ENCODE results near the gene OXCT2. TPM values are rescaled to one million over a fixed set of nuclear protein-coding genes. Genes with fewer than 3 reads are reported as not detected.

OXCT2 gene
- polyA plus RNA-seq, 1 of the 3 experiments (the other 2 are of a cell fraction), result 0.44 TPM

DNA sequence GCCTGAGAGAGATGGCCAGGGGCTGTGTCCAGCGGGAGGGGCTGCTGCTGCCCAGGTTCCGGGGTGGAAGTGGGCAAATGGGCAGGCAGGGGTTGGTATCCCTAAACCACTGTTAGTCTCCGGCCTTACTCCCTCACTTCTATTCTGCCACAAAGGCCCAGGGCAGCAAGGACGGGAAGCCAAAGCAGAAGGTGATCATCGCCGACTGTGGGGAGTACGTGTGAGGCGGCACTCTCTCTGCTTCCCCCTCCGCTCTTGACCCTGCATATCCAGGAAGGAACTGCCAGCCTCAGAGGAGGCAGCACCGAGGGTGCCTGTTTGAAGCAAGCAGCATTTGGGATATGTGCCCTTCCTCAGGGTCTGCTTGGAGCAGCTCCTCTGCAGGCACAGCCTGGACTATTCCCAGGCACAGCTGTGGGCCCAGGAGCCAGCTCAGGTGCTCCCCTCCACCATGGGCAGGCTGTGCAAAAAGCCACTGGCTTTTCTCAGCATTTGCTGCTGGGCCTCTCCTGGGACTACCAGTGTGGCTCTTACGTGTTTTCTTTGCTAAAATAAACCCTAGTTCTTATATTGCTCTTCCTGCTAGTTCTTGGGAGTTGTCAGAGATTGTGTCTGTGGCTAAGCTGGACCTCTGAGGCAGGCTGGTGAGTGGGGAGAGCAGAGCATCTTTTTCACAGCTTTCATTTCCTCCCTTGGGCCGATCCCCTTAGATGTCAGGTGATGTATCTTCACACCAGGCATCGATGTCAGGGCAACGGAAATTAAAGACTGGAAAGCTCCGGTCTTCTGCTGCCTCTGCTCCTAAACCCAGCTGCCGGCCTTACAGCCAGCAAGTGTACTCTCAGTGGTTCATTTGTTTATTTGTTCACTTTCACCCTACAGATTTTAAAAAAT is 17.8 kb downstream of the OXCT2 start:
- Histone ChIP-seq H3K4me1 (ENCODE audit: control insufficient read depth in 1 of 2, insufficient read depth in 2 of 2, low read depth in 1 of 2, low read length in 1 of 2) (no peaks in the 10 kb centered on the region; a peak in 1 of 4 replicates), H3F3A (replicated peaks; ENCODE audit: insufficient read depth) (peaks cover 4% of the 10 kb centered on the region), H3K4me2 (no peak overlapping the region), H3K27ac (ENCODE audit: low read depth in 2 of 2, low read length in 1 of 2) (no peak overlapping the region), H3K9ac (no peak overlapping the region), H3K9me2 (no peaks in the 10 kb centered on the region), H3K4me3 (ENCODE audit: low read depth in 2 of 2, low read length in 1 of 2) (no peak overlapping the region), H3K79me2 (ENCODE audit: insufficient read depth) (no peaks in the 10 kb centered on the region), H3K36me3 (replicated peaks in 1 of 2; ENCODE audit: control insufficient read depth in 1 of 2, insufficient read depth in 2 of 2, low read length in 1 of 2) (peaks cover 36 to 81% of the 10 kb centered on the region in 2 experiments), H2AFZ (ENCODE audit: low read depth) (no peak overlapping the region), H3K27me3 (ENCODE audit: insufficient read depth) (no peaks in the 10 kb centered on the region), H4K20me1 (ENCODE audit: insufficient read depth) (no peaks in the 10 kb centered on the region), H3K9me3 (no peaks in the 10 kb centered on the region)
- ChIA-PET CTCF (no interaction called here), POLR2A (interaction anchor here (0.6 kb wide), 1 partner anchor 538 kb away, joined by 4 read pairs; no protein-coding TSS in a partner anchor)
- 89% methylated on average over 14 of the region's 16 CpGs for WGBS (ENCODE audit: low lambda C conversion rate)
- no peak for TF ChIP-seq POLR2AphosphoS5 (IDR thresholded peaks at IDR 0.05; ENCODE audit: low read depth, low read length)
- no peak for TF ChIP-seq RFX5 (IDR thresholded peaks at IDR 0.05; ENCODE audit: low read length)
- no peak for TF ChIP-seq JUND (IDR thresholded peaks at IDR 0.05)
- no peak for TF ChIP-seq TCF12 (IDR thresholded peaks at IDR 0.05)
- no peak for TF ChIP-seq MEF2A (IDR thresholded peaks at IDR 0.05; ENCODE audit: borderline replicate concordance, low read depth)
- TF ChIP-seq FOXJ3 (CRISPR knock-in tag; IDR thresholded peaks at IDR 0.05), result no peak
- TF ChIP-seq, protein P1, sequence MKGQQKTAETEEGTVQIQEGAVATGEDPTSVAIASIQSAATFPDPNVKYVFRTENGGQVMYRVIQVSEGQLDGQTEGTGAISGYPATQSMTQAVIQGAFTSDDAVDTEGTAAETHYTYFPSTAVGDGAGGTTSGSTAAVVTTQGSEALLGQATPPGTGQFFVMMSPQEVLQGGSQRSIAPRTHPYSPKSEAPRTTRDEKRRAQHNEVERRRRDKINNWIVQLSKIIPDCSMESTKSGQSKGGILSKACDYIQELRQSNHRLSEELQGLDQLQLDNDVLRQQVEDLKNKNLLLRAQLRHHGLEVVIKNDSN (IDR thresholded peaks at IDR 0.05; ENCODE audit: borderline replicate concordance, low read depth), result no peak
- TF ChIP-seq, protein P2, sequence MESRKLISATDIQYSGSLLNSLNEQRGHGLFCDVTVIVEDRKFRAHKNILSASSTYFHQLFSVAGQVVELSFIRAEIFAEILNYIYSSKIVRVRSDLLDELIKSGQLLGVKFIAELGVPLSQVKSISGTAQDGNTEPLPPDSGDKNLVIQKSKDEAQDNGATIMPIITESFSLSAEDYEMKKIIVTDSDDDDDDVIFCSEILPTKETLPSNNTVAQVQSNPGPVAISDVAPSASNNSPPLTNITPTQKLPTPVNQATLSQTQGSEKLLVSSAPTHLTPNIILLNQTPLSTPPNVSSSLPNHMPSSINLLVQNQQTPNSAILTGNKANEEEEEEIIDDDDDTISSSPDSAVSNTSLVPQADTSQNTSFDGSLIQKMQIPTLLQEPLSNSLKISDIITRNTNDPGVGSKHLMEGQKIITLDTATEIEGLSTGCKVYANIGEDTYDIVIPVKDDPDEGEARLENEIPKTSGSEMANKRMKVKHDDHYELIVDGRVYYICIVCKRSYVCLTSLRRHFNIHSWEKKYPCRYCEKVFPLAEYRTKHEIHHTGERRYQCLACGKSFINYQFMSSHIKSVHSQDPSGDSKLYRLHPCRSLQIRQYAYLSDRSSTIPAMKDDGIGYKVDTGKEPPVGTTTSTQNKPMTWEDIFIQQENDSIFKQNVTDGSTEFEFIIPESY (IDR thresholded peaks at IDR 0.05; ENCODE audit: borderline replicate concordance, low read depth), result no peak
- TF ChIP-seq GABPA (IDR thresholded peaks at IDR 0.05; ENCODE audit: low read depth), result no peak
- TF ChIP-seq, protein P3, sequence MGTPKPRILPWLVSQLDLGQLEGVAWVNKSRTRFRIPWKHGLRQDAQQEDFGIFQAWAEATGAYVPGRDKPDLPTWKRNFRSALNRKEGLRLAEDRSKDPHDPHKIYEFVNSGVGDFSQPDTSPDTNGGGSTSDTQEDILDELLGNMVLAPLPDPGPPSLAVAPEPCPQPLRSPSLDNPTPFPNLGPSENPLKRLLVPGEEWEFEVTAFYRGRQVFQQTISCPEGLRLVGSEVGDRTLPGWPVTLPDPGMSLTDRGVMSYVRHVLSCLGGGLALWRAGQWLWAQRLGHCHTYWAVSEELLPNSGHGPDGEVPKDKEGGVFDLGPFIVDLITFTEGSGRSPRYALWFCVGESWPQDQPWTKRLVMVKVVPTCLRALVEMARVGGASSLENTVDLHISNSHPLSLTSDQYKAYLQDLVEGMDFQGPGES (IDR thresholded peaks at IDR 0.05; ENCODE audit: low read depth, low read length), result no peak
- no peak for TF ChIP-seq RAD21 (IDR thresholded peaks at IDR 0.05; ENCODE audit: low read length)
- TF ChIP-seq, protein P4, sequence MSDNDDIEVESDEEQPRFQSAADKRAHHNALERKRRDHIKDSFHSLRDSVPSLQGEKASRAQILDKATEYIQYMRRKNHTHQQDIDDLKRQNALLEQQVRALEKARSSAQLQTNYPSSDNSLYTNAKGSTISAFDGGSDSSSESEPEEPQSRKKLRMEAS (IDR thresholded peaks at IDR 0.05; ENCODE audit: low read depth), result no peak
- no peak for TF ChIP-seq RCOR1 (IDR thresholded peaks at IDR 0.05; ENCODE audit: low read length)
- no peak for DNase-seq
